HG03095 (cell line): ENCODE results near the gene TBX20.
"Not testable (repeated sequence)": the region's sequence is repeated elsewhere in the genome, so short reads cannot be mapped to it uniquely, and the experiment has no call there.

Source experiments
- ATAC-seq: cut with Tn5 transposase; IDR thresholded peaks from one replicate; pipeline ENCODE4 v1.9.1; 2021; ENCODE audit warnings: moderate library complexity; ENCODE audit not compliant: unreplicated experiment

The TBX20 gene

DNA sequence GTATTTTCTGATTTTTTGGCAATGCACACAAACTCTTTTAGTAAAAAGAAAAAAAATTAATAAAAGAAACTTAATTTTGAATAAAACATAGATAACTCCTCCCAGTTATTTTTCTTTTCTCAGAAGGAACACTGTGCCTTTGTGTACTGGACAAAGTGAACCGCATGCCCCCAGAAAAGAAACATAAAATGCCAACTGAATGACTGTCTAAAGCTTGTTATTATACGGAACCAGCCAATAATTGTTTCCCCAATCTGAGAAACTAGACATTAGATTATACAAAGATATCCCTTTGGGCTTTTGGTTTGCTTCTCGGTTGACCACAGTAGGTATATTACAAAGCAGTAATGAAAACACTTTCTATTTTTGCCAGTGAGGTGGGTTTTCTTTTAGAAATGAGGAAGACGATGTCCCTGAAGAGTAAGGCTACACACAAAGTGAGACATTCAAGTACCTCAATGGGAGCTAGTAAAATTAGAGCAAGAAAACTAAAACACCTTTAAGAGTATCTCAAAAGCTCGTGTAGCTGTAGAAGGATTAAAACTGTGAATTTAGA lies 25.3 kb downstream of the TBX20 start:
- ATAC-seq, result not testable (repeated sequence)

DNA sequence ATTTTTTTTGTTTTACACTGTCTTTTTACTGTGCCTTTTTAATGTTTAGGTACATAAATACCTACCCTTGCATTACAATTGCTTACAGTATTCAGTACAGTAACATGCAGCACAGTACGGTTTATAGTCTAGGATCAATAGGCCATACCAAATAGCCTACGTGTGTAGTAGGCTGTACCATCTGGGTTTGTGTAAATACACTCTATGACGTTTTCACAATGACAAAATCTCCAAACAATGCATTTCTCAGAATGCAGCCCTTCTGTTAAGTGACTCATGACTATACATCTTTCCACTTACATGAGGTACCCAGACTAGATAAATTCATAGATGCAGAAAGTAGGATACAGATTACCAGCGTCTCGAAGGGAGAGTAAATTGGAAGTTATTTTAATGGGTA lies 26.5 kb downstream of the TBX20 start:
- ATAC-seq, result not testable (repeated sequence)

DNA sequence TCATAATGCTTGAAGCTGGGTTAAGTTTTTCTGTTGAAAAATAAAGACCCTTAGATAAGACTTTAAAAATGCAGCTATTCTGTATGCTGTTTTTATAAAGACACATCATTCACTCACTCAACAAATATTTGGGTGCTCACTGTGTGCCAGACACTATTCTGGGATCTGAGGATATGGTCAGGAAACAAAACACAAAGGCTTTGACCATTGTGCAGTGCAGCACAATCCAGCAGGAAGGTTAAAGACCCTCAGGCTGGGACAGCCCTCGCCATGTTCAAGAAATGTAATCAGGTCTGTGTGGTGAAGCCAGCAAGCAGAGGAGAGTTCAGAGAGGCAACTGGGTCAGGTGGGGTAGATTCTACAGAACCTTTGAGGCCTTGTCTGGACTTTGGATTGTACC lies 31.5 kb downstream of the TBX20 start:
- ATAC-seq, result not testable (repeated sequence)

DNA sequence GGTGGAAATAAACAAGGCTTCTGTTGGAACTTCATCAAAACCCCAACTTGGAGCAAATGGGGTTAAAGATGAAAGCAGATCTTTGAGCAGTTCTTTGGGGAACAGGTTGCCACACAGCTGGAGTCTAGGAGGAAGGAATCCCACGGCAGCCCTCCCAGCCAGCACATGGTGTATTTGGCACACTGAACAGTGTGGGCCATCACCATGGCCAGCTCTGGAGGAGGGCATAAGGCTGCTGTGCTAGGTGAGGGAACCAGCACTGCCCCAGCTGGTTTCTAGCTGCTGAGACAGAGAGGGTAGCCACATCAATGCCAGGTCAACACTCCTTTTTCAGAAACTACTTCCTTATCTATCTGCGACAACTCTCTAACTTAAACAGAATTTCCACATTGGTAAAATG lies 33.7 kb downstream of the TBX20 start:
- ATAC-seq, result not testable (repeated sequence)

DNA sequence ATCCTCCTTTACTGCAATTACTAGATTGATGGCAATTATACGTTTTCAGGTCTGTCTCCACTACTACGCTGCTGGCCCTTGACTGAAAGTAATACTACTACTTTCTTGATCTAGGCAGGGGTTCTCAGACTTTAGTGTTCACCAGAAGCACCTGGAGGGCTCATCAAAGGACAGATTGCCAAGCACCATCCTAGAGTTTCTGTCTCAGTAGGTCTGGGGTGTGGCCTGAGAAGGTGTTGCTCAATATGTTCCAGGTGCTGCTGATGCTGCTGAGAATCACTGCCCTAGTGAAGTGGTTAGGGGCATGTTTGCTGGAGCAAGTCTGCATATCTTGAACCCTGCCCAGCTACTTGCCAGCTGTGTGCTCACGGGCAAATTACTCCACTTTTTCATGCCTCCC lies 37.9 kb downstream of the TBX20 start:
- ATAC-seq, result not testable (repeated sequence)

DNA sequence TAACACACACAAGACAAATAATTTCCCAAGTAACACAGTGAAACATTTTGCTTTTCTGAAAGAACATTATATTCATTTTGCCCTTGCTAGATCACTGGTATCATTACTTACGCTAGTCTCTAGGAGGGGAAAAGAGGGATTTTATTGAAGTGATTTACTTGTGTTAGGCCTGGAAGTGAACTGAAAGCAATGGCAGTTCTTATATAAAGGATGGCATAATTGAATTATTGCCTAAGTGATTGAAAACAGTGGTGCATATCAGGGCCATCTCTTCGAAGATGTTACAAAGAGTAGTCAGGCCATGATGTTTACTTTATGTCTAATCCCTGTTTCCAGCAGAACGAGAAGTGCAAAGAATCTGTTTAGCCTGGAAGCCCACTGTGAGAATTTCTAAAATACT lies 38.8 kb downstream of the TBX20 start:
- ATAC-seq, result not testable (repeated sequence)

DNA sequence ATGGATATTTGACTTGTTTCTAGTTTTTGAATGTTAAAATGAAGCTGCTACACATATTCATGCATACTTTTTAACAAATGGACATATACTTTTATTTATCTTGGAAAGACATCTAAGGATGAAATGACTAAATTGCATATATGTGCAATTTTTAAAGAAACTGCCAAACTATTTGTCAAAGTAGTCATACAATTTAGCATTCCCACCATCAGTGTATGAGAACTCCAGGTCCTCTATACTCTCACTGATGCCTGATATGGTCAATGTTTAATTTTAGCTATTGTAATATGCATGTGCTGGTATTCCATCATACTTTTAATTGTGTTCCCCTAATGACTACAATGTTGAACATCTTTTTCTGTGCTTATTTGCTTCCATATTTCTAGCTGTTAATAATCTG lies 47.0 kb downstream of the TBX20 start:
- not testable (repeated sequence) for ATAC-seq

DNA sequence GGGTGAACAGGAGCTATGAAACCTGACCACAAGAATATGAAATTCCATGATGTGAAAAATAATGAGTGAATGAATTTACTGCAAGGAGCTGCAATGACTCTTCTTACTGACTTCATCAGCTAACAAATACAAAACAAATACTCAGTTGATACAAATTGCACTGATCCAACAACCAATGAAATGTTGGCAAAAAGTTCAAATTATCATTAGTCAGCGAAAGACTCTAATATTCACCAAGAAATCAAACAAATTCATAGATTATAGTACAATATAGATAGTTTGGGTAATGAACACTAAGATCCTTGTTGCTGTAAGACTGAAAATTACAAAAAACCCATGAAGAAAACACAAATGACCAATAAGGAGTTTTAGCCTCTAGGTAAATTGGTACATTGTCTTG lies 49.0 kb downstream of the TBX20 start:
- not testable (repeated sequence) for ATAC-seq

DNA sequence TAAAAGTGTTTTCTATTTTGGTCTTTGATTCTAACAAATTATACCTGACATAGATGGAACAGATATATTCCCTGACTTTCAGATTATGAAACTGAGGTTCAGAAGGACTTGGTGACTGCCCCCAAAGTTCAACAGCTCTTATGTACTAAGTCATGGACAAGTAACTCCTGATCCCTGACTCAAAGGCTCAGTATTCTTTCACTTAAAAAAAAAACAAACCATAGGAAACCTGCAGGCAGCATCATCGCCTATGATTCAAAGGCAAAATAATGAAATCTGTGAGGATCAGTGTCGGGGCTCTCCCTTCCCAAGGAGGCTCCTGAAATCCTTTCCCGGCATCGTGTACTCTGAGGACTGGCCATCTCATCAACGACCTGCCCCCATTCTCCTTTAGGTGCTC lies 49.9 kb downstream of the TBX20 start:
- not testable (repeated sequence) for ATAC-seq

DNA sequence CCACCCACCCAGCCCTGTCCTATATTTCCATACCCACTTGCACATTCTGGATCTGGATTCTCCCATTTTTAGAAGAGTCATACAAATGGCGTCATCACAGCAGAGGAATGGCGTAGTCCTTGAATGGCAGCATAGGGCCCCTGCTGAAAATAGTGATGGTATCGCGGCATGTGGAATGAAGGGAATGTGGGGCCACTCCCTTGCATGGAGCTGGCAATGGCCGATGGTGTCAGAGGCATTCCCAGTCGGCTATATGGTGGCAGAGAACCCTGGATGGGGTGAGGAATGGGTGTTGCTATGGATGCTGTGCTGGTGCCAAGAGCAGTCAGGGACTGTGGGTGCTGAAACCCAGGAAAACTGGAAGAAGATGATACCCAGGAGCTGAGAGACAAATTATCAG lies 51.5 kb downstream of the TBX20 start:
- not testable (repeated sequence) for ATAC-seq

DNA sequence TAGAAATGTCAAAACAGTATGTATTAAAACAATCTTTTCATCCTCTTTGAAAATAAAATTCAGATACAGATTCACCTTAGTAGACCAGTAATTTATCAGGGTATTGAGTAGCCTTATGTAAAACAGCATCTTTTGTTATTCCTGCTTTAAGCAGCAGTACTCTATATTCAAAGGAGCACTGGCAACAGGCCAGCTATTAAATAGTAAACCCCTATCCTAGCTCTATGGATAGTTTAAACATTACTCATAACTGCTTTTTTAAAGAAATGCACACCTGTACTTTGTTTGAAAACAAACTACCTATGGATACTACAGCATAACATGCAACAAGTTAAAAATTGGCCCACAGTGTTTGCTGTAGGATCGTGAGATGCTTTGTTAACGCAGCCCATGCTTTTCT lies 53.7 kb downstream of the TBX20 start:
- ATAC-seq, result not testable (repeated sequence)

DNA sequence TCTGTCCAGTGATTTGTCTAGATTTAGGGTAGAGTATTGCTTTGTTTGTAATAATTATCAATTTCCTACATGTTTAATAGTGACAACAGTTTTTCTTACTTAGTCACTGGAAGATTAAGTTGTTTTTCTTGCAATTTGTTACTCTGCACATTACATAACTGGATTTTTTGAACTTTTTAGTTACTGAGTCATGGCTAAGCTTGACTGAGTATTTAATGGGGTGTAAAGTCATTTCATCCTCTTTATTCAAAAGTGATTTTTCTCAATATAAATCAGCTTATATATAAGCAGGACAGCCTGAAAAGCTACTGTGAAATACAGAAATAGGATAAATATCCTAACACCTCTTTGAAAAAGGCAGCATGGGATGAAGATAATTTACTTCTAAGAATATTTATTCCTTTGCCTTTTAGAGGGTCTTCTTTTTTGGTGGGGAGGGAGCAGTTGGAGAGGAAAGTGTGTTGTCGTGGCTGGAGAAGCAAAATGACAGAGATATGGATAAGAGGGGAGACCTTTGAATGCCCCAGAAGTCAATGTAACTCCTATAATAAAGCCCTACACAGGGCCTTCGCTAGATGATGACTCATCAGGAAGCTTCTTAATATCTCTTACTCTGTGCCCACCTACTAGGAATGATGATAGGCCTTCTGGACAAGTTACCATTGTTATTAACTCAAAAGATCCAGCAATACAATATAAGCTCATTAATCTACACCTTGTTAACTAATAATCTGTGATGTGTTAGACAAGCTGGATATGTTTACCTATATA lies 55.3 kb downstream of the TBX20 start:
- not testable (repeated sequence) for ATAC-seq

DNA sequence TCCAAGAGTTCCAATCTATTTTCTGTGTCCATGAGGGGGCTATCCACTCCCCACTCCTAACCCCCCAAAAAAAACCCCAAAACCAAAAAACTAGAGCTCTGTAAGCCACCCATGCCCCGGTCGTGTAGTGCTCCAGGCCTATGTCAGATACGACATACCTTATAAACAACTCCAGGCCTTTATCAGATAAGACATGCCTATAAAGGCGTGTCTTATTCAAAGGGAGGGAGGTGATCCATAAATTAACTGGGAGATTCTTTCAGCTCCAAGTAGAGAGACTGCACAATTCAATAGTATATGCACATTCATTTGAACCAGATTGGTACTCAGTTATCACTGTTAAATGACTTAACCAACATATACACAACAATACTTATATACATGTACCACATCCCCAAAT lies 62.3 kb downstream of the TBX20 start:
- not testable (repeated sequence) for ATAC-seq

DNA sequence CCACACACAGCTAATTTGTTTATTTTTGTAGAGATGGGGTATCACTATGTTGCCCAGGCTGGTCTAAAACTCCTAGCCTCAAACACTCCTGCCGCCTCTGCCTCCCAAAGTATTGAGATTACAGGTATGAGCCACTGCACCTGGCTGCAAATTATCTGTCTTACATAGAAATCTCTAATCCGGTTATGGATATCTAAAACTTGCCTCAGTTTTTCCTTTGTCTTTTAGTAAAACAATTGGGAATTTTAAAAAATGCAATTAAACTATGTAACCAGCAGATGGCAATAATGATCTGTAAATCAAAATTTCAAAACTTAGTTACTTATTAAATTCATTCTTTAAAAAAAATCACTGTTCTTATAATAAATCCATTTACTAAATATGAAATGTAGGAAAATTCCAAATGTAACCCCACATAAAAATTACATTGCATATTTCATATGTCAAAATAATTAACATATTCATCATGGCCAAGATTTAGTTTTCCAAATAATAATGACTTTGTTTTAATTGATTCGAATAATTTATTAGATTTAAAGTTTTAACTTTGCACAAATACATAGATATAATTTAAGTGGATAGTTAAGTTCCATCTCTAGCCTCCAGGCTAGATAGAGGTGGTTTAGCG lies 63.6 kb downstream of the TBX20 start:
- not testable (repeated sequence) for ATAC-seq

DNA sequence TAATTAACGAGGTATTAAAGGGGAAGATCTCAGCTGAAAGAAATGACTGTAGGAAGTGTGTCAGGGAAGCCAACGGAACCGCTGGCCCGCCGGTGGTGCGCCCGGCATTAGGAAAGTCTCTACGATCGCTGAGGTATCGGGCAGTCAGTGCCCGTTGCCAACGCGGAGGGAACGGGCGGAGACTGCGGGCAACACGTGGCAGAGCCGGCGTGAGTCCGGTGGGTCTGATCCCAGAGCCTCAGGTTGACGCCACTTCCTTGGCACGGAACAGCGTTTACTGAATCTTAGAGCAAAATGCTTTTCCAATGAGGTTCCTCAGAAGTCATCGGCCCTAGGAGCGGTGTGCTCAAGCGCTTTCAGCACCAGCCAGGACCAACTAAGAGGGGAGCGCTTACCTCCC lies 67.1 kb downstream of the TBX20 start:
- not testable (repeated sequence) for ATAC-seq

DNA sequence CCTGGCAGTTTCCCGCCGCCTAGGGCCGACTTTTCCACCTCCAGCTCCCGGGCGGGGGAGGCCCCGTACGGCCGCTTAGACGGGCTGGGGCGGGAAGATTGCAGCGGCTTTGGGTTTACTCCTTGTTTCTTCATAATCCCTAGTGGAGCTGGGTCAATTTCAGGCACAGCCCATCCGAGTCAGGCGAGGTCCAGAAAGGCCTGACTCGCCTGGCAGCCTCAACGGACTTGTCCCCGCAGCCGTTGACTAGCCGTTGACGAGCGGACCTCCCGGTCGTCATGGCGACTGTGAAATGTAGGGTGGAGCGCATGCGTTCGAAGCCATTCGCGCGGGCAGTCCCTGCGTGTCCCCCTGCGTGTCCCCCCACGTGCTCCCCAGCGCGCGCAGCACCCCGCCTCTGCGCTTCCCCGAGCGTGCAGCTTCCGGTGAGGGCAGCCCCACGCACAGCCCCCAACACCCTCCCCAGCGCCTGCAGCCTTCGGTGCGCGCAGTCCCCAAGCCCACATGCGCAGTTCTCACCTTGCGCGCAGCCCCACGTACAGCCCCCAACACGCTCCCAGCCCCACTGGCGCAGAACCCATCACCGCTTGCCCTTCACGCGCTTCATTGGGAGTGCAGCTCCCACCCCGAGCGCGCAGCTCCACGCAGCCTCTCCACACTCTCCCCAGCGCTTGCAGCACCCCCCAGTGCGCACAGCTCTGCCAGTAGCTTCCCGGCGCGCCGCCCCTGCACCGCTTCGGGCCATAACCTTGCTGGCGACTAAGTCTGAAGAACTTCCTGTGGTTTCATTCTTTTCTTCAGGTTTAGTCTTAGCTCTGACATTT lies 67.8 kb downstream of the TBX20 start:
- ATAC-seq, result no peak

DNA sequence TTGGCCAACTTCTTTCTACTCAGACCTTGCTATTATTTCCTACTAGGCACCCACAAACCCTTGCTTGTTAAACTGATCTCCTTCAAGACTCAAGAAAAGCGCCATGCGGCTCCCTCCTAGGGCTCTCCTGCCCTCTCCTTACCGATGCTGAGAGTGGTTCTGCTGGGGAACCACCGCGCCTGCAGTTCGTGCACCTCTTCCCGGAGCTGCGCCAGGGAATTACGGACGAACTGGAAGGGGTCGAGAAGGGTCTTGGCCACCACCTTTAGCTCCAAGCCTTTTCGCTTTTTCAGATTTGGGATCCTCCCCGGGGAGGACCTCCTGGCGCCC lies 68.4 kb downstream of the TBX20 start:
- not testable (repeated sequence) for ATAC-seq

DNA sequence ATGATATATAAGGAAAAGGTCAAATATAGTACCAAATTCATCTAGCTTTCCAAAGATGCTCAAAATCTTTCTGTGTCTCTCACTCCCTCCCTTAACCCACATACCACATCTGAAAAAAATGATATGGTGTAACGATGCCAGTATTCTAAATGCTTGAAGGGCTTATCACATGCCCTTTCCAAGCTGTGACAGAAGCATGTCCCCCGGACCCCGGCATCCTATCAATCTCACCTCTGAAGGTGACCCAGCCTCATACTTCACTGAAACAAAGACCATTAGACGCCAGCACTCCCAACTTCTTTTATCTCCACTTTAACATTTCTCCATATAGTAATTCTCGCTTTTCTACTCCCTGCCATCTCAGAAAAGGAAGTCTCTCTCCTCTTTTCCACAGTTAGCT lies 68.9 kb downstream of the TBX20 start:
- not testable (repeated sequence) for ATAC-seq

DNA sequence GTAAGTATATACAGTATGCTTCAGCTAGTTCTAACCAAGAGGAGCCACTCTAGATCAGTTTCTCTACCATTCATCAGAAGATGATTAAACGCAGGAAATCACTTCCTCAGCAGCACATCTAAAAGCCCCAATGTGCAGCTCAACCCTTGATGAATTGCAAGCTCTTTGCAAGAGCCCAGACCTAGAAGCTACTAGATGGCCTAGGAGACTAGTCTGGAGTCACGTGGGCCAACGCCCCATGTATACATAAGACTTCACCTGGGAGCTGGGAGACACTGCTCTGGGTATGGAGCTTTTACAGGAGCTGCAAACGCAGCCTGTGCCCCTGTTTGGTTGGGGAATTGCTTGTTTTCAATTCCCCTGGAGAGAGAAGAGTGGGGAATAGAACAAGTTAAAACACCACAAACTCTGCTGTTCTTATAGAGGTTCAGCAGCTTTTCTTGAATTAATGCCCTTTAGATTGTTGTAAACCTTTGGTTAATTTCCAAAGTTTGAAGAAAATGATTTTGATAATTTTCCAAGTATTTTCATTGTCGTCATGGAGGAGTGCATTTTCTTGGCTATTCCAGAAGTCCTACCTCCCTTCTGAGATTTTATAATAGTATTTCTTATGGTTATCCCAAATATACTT lies 69.9 kb downstream of the TBX20 start:
- ATAC-seq, result not testable (repeated sequence)

DNA sequence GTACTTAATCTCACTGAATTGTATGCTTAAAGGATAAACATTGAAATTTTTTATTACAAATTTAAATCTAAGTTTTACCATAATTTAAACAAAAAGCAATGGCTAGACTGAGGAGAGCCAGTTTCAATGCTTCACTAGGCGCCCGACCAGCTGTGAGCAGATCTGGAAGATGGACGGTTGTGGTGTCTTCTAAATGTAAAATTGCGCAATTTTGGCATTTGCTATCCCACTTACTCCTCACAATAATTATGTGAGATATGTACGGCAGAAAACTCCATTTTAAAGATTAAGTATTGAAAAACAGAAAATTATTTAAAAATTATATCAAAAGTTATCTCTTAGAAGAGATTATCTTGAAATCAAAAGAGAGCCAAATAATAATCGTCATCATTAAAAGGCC lies 73.2 kb downstream of the TBX20 start:
- ATAC-seq, result not testable (repeated sequence)

DNA sequence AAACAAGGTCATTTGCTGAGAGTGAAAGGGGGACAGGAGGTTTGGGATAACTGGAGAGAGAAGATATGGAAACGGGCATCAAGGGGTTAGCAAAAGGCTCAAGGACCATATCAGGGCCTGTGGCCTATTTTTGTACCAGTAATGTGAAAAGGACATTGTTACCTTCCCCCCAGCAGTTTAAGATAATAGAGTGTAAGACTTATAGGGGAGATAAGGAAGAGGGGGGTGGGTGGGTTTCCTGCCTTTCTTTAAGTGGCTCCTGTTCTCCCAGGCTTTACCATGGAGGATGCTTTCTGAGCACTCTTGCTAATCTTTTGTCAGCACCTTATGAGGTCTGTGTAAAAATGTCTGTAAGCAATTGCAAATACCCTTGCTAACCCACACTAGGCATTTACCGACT lies 80.7 kb downstream of the TBX20 start:
- not testable (repeated sequence) for ATAC-seq
